Astrocyte (in vitro differentiated cells and primary cell): ENCODE data around the gene SKA3. TPM values are rescaled to one million over a fixed set of nuclear protein-coding genes. Genes with fewer than 3 reads are reported as not detected.

Source experiments
- DNase-seq: peaks from one replicate; pipeline ENCODE4 v3.0.0-alpha.2; 2010; ENCODE audit warnings: low read depth
- FAIRE-seq: peaks from 2 replicates; lab custom pipeline; 2011; peaks lifted over from hg19 to GRCh38; lab: Jason Lieb, UNC
- H2AFZ ChIP-seq: 2 replicates; pipeline ENCODE4 v1.6.0; 2012; ENCODE audit warnings: low read depth, low read length, inconsistent platforms
- H3K27ac ChIP-seq: 2 replicates; pipeline ENCODE4 v1.5.1; 2011; ENCODE audit warnings: low read depth, low read length, inconsistent platforms
- H3K27me3 ChIP-seq: 2 replicates; pipeline ENCODE4 v1.6.0; 2011; ENCODE audit warnings: low read length, inconsistent platforms; ENCODE audit not compliant: insufficient read depth
- H3K36me3 ChIP-seq: 2 replicates; pipeline ENCODE4 v1.5.1; 2011; ENCODE audit warnings: low read length, inconsistent platforms; ENCODE audit not compliant: insufficient read depth
- H3K4me1 ChIP-seq: 2 replicates; pipeline ENCODE4 v1.5.1; 2011; ENCODE audit warnings: low read length, inconsistent platforms; ENCODE audit not compliant: insufficient read depth
- H3K4me2 ChIP-seq: 2 replicates; pipeline ENCODE4 v1.6.0; 2012; ENCODE audit warnings: low read length, inconsistent platforms
- H3K4me3 ChIP-seq: 2 replicates; pipeline ENCODE4 v1.5.1; 2011; ENCODE audit warnings: low read depth, mild to moderate bottlenecking, low read length, inconsistent platforms; ENCODE audit not compliant: insufficient read depth
- H3K79me2 ChIP-seq: 2 replicates; pipeline ENCODE4 v1.6.0; 2012; ENCODE audit warnings: mild to moderate bottlenecking, low read length, inconsistent platforms; ENCODE audit not compliant: insufficient read depth
- H3K9ac ChIP-seq: 2 replicates; pipeline ENCODE4 v1.6.0; 2012; ENCODE audit warnings: mild to moderate bottlenecking, low read length, inconsistent platforms
- H3K9me3 ChIP-seq: 2 replicates; pipeline ENCODE4 v1.5.1; 2012; ENCODE audit warnings: low read depth, mild to moderate bottlenecking, low read length, inconsistent platforms; ENCODE audit not compliant: insufficient read depth
- H4K20me1 ChIP-seq: 2 replicates; pipeline ENCODE4 v1.6.0; 2012; ENCODE audit warnings: low read length, inconsistent platforms; ENCODE audit not compliant: insufficient read depth
- H3K27ac Mint-ChIP-seq: one replicate; pipeline ENCODE4 v1.8.0; 2021; ENCODE audit warnings: mild to moderate bottlenecking, mixed read lengths; ENCODE audit not compliant: unreplicated experiment
- H3K27me3 Mint-ChIP-seq: one replicate; pipeline ENCODE4 v1.8.0; 2021; ENCODE audit warnings: low read depth, mixed read lengths; ENCODE audit not compliant: unreplicated experiment
- H3K36me3 Mint-ChIP-seq: one replicate; pipeline ENCODE4 v1.8.0; 2021; ENCODE audit warnings: low read depth, mixed read lengths; ENCODE audit not compliant: unreplicated experiment
- H3K4me1 Mint-ChIP-seq: one replicate; pipeline ENCODE4 v1.8.0; 2021; ENCODE audit warnings: low read depth, mixed read lengths; ENCODE audit not compliant: unreplicated experiment
- H3K4me3 Mint-ChIP-seq: one replicate; pipeline ENCODE4 v1.8.0; 2021; ENCODE audit warnings: mild to moderate bottlenecking, moderate library complexity, mixed read lengths; ENCODE audit not compliant: unreplicated experiment
- H3K9me3 Mint-ChIP-seq: one replicate; pipeline ENCODE4 v1.8.0; 2021; ENCODE audit warnings: mild to moderate bottlenecking, mixed read lengths; ENCODE audit not compliant: unreplicated experiment
- CTCF ChIP-seq: IDR thresholded peaks from 2 replicates; pipeline ENCODE4 v1.5.1; 2011; ENCODE audit warnings: low read depth, mild to moderate bottlenecking, inconsistent platforms, low read length, moderate library complexity; ENCODE audit not compliant: insufficient read depth
- EZH2 ChIP-seq: IDR thresholded peaks from 2 replicates; pipeline ENCODE4 v1.6.1; 2012; ENCODE audit warnings: mild to moderate bottlenecking, low read length, inconsistent platforms; ENCODE audit not compliant: insufficient read depth
- total RNA-seq: library from RNA; stranded (reverse); gene quantifications from 2 replicates; pipeline ENCODE4 v1.2.1, GENCODE V29; 2021

SKA3 gene
- total RNA-seq, 1 donor from 2014 or later: 2.4 TPM

- Histone ChIP-seq H3K4me1 (no peaks in the 10 kb centered on the region), H3K27ac (no peak overlapping the region), H3K9ac (no peak overlapping the region), H3K27me3 (no peaks in the 10 kb centered on the region), H3K9me3 (no peaks in the 10 kb centered on the region), H3K4me2 (no peak overlapping the region), H3K79me2 (no peaks in the 10 kb centered on the region), H4K20me1 (no peaks in the 10 kb centered on the region), H3K4me3 (no peak overlapping the region), H3K36me3 (no peaks in the 10 kb centered on the region), H2AFZ (no peak overlapping the region)
- no peak for FAIRE-seq
- Mint-ChIP-seq H3K4me1 (peaks cover 2% of the 10 kb centered on the region), H3K36me3 (no peaks in the 10 kb centered on the region), H3K27ac (no peak overlapping the region), H3K27me3 (no peaks in the 10 kb centered on the region), H3K4me3 (no peak overlapping the region), H3K9me3 (no peaks in the 10 kb centered on the region)
- no peak for DNase-seq
- TF ChIP-seq EZH2 (no peak), CTCF (no peak)
Measured at GRCh38 chr13:21123956-21124355, 52.4 kb downstream of the SKA3 start.

DNA sequence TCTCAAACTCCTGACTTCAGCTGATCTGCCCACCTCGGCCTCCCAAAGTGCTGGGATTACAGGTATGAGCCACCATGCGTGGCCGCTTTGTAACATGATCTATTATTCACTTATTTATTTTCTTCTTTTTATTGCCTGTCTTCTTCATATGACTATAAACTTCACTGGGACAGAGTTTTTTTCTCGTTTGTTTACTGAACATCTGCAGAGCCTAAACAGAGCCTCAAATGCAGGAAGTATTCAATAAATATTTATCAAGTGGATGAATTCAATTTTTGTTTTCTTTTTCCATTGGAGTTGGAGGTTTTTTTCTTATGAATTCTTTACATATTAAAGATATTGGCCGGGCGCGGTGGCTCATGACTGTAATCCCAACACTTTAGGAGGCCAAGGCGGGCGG, 54.7 kb downstream of the SKA3 start:
- Mint-ChIP-seq H3K36me3 (no peaks in the 10 kb centered on the region), H3K4me1 (peaks cover 2% of the 10 kb centered on the region), H3K9me3 (no peaks in the 10 kb centered on the region), H3K27ac (no peak overlapping the region), H3K4me3 (no peak overlapping the region), H3K27me3 (no peaks in the 10 kb centered on the region)
- Histone ChIP-seq H3K79me2 (no peaks in the 10 kb centered on the region), H3K9me3 (no peaks in the 10 kb centered on the region), H3K4me1 (no peaks in the 10 kb centered on the region), H3K4me3 (no peak overlapping the region), H3K27me3 (no peaks in the 10 kb centered on the region), H2AFZ (no peak overlapping the region), H3K36me3 (no peaks in the 10 kb centered on the region), H3K9ac (no peak overlapping the region), H4K20me1 (no peaks in the 10 kb centered on the region), H3K27ac (no peak overlapping the region), H3K4me2 (no peak overlapping the region)
- DNase-seq: no peak
- FAIRE-seq: no peak
- TF ChIP-seq EZH2: no peak
- no peak for TF ChIP-seq CTCF

DNA sequence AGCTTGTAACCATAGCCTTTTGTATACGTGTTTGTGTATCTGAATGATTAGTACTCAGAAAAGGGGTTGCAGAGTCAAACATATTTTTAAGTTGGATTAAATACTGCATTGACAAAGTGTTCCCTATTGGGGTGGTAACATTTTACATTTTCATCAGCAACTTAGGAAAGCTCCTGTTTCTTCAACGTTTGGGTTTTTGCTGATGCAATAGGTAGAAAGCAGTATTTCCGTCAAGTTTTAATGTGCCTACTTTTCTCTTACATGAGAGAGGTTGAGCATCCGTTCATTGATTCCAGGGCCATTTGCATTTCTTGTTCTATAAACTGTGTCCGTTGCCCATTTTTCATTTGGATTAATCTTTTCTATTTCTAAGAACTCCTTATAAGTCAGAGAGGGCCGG, 56.2 kb downstream of the SKA3 start:
- H2AFZ ChIP-seq: no peak overlapping the region
- no peaks in the 10 kb centered on the region for H3K9me3 ChIP-seq
- peaks cover 2% of the 10 kb centered on the region for H3K4me1 Mint-ChIP-seq

More for the DNA sequence above, 56.2 kb downstream of the SKA3 start:
- Mint-ChIP-seq H3K27me3 (no peaks in the 10 kb centered on the region), H3K9me3 (no peaks in the 10 kb centered on the region), H3K36me3 (no peaks in the 10 kb centered on the region), H3K27ac (no peak overlapping the region), H3K4me3 (no peak overlapping the region)
- H3K9ac ChIP-seq: no peak overlapping the region
- H3K4me3 ChIP-seq: no peak overlapping the region
- no peak for DNase-seq
- TF ChIP-seq EZH2 (no peak), CTCF (no peak)
- no peak overlapping the region for H3K4me2 ChIP-seq
- no peaks in the 10 kb centered on the region for H3K27me3 ChIP-seq
- no peaks in the 10 kb centered on the region for H3K79me2 ChIP-seq
- H3K4me1 ChIP-seq: no peaks in the 10 kb centered on the region
- no peak for FAIRE-seq
- no peaks in the 10 kb centered on the region for H3K36me3 ChIP-seq
- H4K20me1 ChIP-seq: no peaks in the 10 kb centered on the region
- H3K27ac ChIP-seq: no peak overlapping the region
